Measurements from ENCODE around the gene MCRIP2. TPM values are rescaled to one million over a fixed set of nuclear protein-coding genes. Genes with fewer than 3 reads are reported as not detected.

Gene MCRIP2
- total and polyA plus RNA-seq, 7 experiments from 2014 or later, result 21.4 to 35.8 (median 28.8) TPM

DNA sequence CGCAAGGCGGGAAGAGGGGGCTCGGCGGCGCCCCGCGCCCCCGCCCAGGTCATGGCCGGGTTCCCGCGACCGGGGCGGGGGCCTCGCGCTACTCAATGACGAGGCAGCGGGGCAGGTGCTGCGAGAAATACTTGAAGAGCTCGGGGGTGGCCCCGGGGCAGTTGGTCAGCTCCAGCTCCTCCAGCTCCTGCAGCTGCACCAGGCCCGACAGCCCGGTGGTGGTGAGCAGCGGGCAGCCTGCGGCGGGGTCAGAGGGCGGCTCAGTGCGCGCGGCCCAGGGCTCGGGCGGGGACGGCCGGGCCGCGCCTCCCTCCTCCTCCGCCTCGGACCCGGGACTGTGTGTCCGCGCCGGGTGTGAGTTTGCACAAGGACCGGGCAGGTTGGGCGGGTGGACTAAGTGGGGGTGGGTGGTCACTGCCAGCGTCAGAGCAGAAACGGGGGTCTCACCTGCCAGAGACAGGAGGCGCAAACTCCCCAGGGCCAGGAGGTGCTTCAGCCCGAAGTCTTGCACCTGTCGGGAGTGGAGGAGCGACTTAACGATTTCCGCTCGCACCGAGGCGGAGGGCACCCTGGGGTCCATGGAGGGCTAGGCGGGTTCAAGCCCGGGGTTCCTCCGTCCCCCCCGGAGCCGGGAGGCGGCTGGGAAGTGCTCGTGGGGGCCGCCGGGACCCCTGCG, 52.7 kb downstream of the MCRIP2 start:
- peak overlapping the region; percentile 67 for H3K4me3 ChIP-seq (ENCODE audit: low read length)
- ATAC-seq, result no peak

DNA sequence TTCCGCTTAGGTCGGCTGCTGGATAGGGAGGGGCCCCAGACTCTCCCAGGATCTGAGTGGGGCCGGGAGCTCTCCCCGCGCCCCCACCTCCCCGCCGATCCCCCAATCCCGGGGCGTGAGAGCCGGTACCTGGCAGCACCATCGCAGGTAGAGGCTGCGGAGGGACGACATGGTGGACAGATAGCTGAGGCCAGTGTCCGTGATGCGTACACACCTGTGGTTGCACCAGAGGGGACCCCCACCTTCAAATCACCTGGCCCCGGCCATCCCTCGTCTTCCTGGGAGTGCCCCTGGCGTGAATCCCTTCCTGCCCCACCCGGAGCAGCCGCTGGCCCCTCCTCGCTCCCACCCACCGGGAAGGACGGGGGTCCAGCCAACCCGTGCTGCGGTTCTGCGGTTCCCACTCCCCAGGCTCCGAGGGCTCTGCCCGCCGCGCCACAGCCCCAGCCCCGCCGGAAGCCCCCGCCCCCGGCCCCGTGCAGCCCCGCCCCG, 53.3 kb downstream of the MCRIP2 start:
- no peaks in the 10 kb centered on the region for H3K27me3 ChIP-seq (ENCODE audit: control insufficient read depth in 2 of 2, insufficient read depth in 2 of 2, low read length in 2 of 2)
- POLR2A ChIA-PET, result interaction anchor here (0.6 to 2.4 kb wide), 23 partner anchors 8 to 1270 kb away, joined by 3 to 24 read pairs (median 7); partner anchors contain the start of genes ANTKMT, CCDC78, CHTF18 and CIAO3

More for the DNA sequence above, 52.7 kb downstream of the MCRIP2 start:
- POLR2A ChIA-PET, result interaction anchor here (2.0 to 2.4 kb wide), 8 partner anchors 10 to 94 kb away, joined by 5 to 24 read pairs (median 12); partner anchors contain the start of genes CHTF18, CIAO3, JMJD8 and METTL26
- H3K36me3 Mint-ChIP-seq, result peaks cover 0 to 4% (median 0%) of the 10 kb centered on the region in 5 donors
- H3K27ac Mint-ChIP-seq, result peak overlapping the region in 1 of 9 donors; percentile 29
- no peaks in the 10 kb centered on the region for H3K36me3 ChIP-seq (ENCODE audit: control insufficient read depth in 2 of 3, insufficient read depth in 3 of 3, low read length in 3 of 3)
- DNase-seq, result peak in 1 of 9 donors; percentile 44
- intact Hi-C loops (cut with micrococcal nuclease), result no loop called here
- peaks cover 4 to 43% (median 26%) of the 10 kb centered on the region in 7 donors for H3K4me1 Mint-ChIP-seq
- H3K27me3 ChIP-seq (ENCODE audit: control insufficient read depth in 2 of 2, insufficient read depth in 2 of 2, low read length in 2 of 2), result no peaks in the 10 kb centered on the region
- no peaks in the 10 kb centered on the region for H3K9me3 ChIP-seq (ENCODE audit: control insufficient read depth in 2 of 3, low read length in 3 of 3)
- H3K4me1 ChIP-seq (ENCODE audit: control insufficient read depth in 2 of 2, insufficient read depth in 2 of 2, low read length in 2 of 2), result peaks cover 16 to 21% of the 10 kb centered on the region in 2 donors
- H3K27ac ChIP-seq (ENCODE audit: low read depth, low read length), result peak overlapping the region; percentile 54
- peaks cover 0 to 2% (median 0%) of the 10 kb centered on the region in 11 donors for H3K9me3 Mint-ChIP-seq
- CTCF ChIA-PET, result no interaction called here
- peak overlapping the region; percentile 69 to 86 (median 80) for H3K4me3 Mint-ChIP-seq
- peaks cover 0 to 19% (median 0%) of the 10 kb centered on the region in 5 donors for H3K27me3 Mint-ChIP-seq

DNA sequence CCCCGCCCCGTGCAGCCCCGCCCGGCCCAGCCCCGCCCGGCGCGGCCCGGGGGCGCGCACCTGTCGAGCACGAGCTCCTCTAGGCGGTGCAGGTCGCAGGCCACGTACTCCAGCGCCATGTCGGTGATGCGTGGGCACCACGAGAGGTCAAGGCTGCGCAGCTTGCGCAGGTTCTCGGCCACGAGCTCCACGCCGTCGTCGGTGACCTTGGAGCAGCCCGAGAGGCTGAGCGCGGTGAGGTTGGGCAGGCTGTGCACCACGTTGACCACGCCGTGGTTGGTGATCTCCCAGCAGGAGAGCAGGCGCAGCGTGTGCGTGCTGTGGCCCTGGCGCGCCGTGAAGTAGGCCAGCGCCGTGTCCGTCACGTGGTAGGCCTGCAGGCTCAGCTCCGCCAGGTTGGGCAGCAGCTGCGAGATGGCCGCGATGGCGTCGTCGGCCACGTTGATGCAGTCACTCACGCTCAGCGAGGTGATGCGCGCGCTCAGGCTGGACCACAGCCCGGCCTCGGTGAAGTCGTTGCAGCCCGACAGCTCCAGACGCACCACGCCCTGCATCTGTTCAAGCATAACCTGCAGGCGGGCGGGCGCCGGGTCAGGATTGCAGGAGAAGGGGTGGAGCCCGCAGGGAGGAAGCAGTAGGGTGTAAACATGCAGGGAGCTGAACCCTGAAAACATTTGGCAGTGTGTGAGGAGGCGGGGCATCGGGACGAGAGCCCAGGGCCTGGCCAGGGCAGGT, 53.9 kb downstream of the MCRIP2 start:
- intact Hi-C loops (cut with micrococcal nuclease), result loop anchor here (1.0 to 5.0 kb wide), 5 partner anchors 11 to 92 kb away; partner anchors contain the start of genes CHTF18 (in 1 of the 2), JMJD8 (in 1 of the 2), METRN (in 1 of the 2) and RHOT2 (in 1 of the 2)
- CTCF ChIA-PET, result interaction anchor here (0.5 to 2.0 kb wide), 4 partner anchors 17 to 268 kb away, joined by 3 to 11 read pairs (median 4); no protein-coding TSS in a partner anchor
- H3K4me3 ChIP-seq (ENCODE audit: low read length), result peak overlapping the region; percentile 91
- Mint-ChIP-seq H3K27ac (peak overlapping the region; percentile 20 to 86 (median 79)), H3K9me3 (peaks cover 0 to 2% (median 0%) of the 10 kb centered on the region in 11 donors), H3K4me1 (peaks cover 4 to 40% (median 23%) of the 10 kb centered on the region in 7 donors), H3K36me3 (peaks cover 0 to 3% (median 0%) of the 10 kb centered on the region in 5 donors), H3K4me3 (peak overlapping the region; percentile 76 to 86 (median 84)), H3K27me3 (peaks cover 0 to 22% (median 0%) of the 10 kb centered on the region in 5 donors)
- peak; percentile 53 to 81 (median 74) for DNase-seq
- no peaks in the 10 kb centered on the region for H3K36me3 ChIP-seq (ENCODE audit: control insufficient read depth in 2 of 3, insufficient read depth in 3 of 3, low read length in 3 of 3)
- no peaks in the 10 kb centered on the region for H3K27me3 ChIP-seq (ENCODE audit: control insufficient read depth in 2 of 2, insufficient read depth in 2 of 2, low read length in 2 of 2)
- peak; percentile 90 for ATAC-seq
- H3K9me3 ChIP-seq (ENCODE audit: control insufficient read depth in 2 of 3, low read length in 3 of 3), result no peaks in the 10 kb centered on the region
- peaks cover 22 to 26% of the 10 kb centered on the region in 2 donors for H3K4me1 ChIP-seq (ENCODE audit: control insufficient read depth in 2 of 2, insufficient read depth in 2 of 2, low read length in 2 of 2)
- H3K27ac ChIP-seq (ENCODE audit: low read depth, low read length), result peak overlapping the region; percentile 54
- POLR2A ChIA-PET, result interaction anchor here (0.6 to 2.4 kb wide), 32 partner anchors 8 to 1710 kb away, joined by 3 to 24 read pairs (median 5); partner anchors contain the start of genes ANTKMT, CCDC78, CHTF18 and CIAO3

More for the DNA sequence above, 53.3 kb downstream of the MCRIP2 start:
- peaks cover 4 to 43% (median 24%) of the 10 kb centered on the region in 7 donors for H3K4me1 Mint-ChIP-seq
- Histone ChIP-seq H3K27ac (ENCODE audit: low read depth, low read length) (peak overlapping the region; percentile 54), H3K9me3 (ENCODE audit: control insufficient read depth in 2 of 3, low read length in 3 of 3) (no peaks in the 10 kb centered on the region), H3K4me1 (ENCODE audit: control insufficient read depth in 2 of 2, insufficient read depth in 2 of 2, low read length in 2 of 2) (peaks cover 16 to 22% of the 10 kb centered on the region in 2 donors), H3K36me3 (ENCODE audit: control insufficient read depth in 2 of 3, insufficient read depth in 3 of 3, low read length in 3 of 3) (no peaks in the 10 kb centered on the region), H3K4me3 (ENCODE audit: low read length) (peak overlapping the region; percentile 67)
- intact Hi-C loops (cut with micrococcal nuclease), result loop anchor here (1.0 to 5.0 kb wide), 5 partner anchors 11 to 92 kb away; partner anchors contain the start of genes CHTF18 (in 1 of the 2), JMJD8 (in 1 of the 2), METRN (in 1 of the 2) and RHOT2 (in 1 of the 2)
- peak overlapping the region in 2 of 9 donors; percentile 79 to 81 for H3K27ac Mint-ChIP-seq
- peaks cover 0 to 4% (median 0%) of the 10 kb centered on the region in 5 donors for H3K36me3 Mint-ChIP-seq
- CTCF ChIA-PET, result interaction anchor here (0.9 to 2.0 kb wide), 3 partner anchors 17 to 28 kb away, joined by 3 to 11 read pairs (median 4); no protein-coding TSS in a partner anchor
- peaks cover 0 to 2% (median 0%) of the 10 kb centered on the region in 11 donors for H3K9me3 Mint-ChIP-seq
- peak overlapping the region in 9 of 10 donors; percentile 3 to 86 (median 76) for H3K4me3 Mint-ChIP-seq
- peaks cover 0 to 19% (median 0%) of the 10 kb centered on the region in 5 donors for H3K27me3 Mint-ChIP-seq
- ATAC-seq (no peak), DNase-seq (no peak)

Other genes with a start within 250 kb of the MCRIP2 start
- 10 to 100 TPM; 40.2 to 58.1 (median 42.9) TPM for gene NME4, start 244.6 kb upstream of the MCRIP2 start, total RNA-seq
- gene NME4, start 244.6 kb upstream of the MCRIP2 start, polyA plus RNA-seq, result 10 to 100 TPM; 76.7 to 88.6 TPM
- 10 to 100 TPM in 3 of 5 experiments, 1 to 10 TPM in 2; 7.9 to 13.8 (median 11.6) TPM for gene DECR2, start 239.9 kb upstream of the MCRIP2 start, total RNA-seq
- gene DECR2, start 239.9 kb upstream of the MCRIP2 start, polyA plus RNA-seq, result 1 to 10 TPM; 7.8 to 7.9 TPM
- 10 to 100 TPM; 37.9 to 53.0 (median 45.5) TPM for gene RAB11FIP3, start 216.2 kb upstream of the MCRIP2 start, total RNA-seq
- gene RAB11FIP3, start 216.2 kb upstream of the MCRIP2 start, polyA plus RNA-seq, result 1 to 10 TPM in 1 of 2 donors, under 1 TPM in 1; 0.71 to 4.0 TPM
- gene CAPN15, start 114.1 kb upstream of the MCRIP2 start, total RNA-seq, result 10 to 100 TPM; 51.0 to 89.8 (median 55.6) TPM
- 1 to 10 TPM; 3.2 to 7.5 TPM for gene CAPN15, start 114.1 kb upstream of the MCRIP2 start, polyA plus RNA-seq
- not detected for gene PRR35, start 81.4 kb upstream of the MCRIP2 start, total RNA-seq
- gene PRR35, start 81.4 kb upstream of the MCRIP2 start, polyA plus RNA-seq, result not detected
- gene NHLRC4, start 74.8 kb upstream of the MCRIP2 start, total RNA-seq, result 1 to 10 TPM; 1.6 to 5.8 (median 3.2) TPM
- 1 to 10 TPM; 4.6 to 5.1 TPM for gene NHLRC4, start 74.8 kb upstream of the MCRIP2 start, polyA plus RNA-seq
- 10 to 100 TPM; 27.1 to 63.0 (median 45.1) TPM for gene PIGQ, start 71.9 kb upstream of the MCRIP2 start, total RNA-seq
- 10 to 100 TPM; 12.3 to 16.2 TPM for gene PIGQ, start 71.9 kb upstream of the MCRIP2 start, polyA plus RNA-seq
- 10 to 100 TPM; 15.8 to 23.2 (median 17.8) TPM for gene RAB40C, start 51.8 kb upstream of the MCRIP2 start, total RNA-seq
- 10 to 100 TPM in 1 of 2 donors, 1 to 10 TPM in 1; 7.9 to 17.5 TPM for gene RAB40C, start 51.8 kb upstream of the MCRIP2 start, polyA plus RNA-seq
- under 1 TPM; 0.34 to 0.81 (median 0.56) TPM for gene WFIKKN1, start 10.8 kb upstream of the MCRIP2 start, total RNA-seq
- not detected for gene WFIKKN1, start 10.8 kb upstream of the MCRIP2 start, polyA plus RNA-seq
- 10 to 100 TPM; 41.7 to 97.5 (median 64.0) TPM for gene METTL26, start 5.5 kb upstream of the MCRIP2 start, total RNA-seq
- gene METTL26, start 5.5 kb upstream of the MCRIP2 start, polyA plus RNA-seq, result 10 to 100 TPM; 95.8 to 96.9 TPM
- 10 to 100 TPM; 11.7 to 70.6 (median 13.9) TPM for gene WDR90, start 7.5 kb downstream of the MCRIP2 start, total RNA-seq
- under 1 TPM; 0.56 to 0.63 TPM for gene WDR90, start 7.5 kb downstream of the MCRIP2 start, polyA plus RNA-seq
- 100 to 1,000 TPM; 145 to 232 (median 186) TPM for gene RHOT2, start 26.3 kb downstream of the MCRIP2 start, total RNA-seq
- 10 to 100 TPM; 32.7 to 56.7 TPM for gene RHOT2, start 26.3 kb downstream of the MCRIP2 start, polyA plus RNA-seq
- gene RHBDL1, start 33.8 kb downstream of the MCRIP2 start, total RNA-seq, result 1 to 10 TPM in 4 of 5 experiments, under 1 TPM in 1; 0.65 to 3.1 (median 1.6) TPM
- gene RHBDL1, start 33.8 kb downstream of the MCRIP2 start, polyA plus RNA-seq, result not detected
- gene STUB1, start 38.6 kb downstream of the MCRIP2 start, total RNA-seq, result 100 to 1,000 TPM in 1 of 5 experiments, 10 to 100 TPM in 4; 68.6 to 105 (median 77.4) TPM
- 100 to 1,000 TPM; 132 to 159 TPM for gene STUB1, start 38.6 kb downstream of the MCRIP2 start, polyA plus RNA-seq
- 10 to 100 TPM; 26.8 to 48.1 (median 37.2) TPM for gene JMJD8, start 42.5 kb downstream of the MCRIP2 start, total RNA-seq
- gene JMJD8, start 42.5 kb downstream of the MCRIP2 start, polyA plus RNA-seq, result 10 to 100 TPM; 43.2 to 62.1 TPM
- gene WDR24, start 48.6 kb downstream of the MCRIP2 start, total RNA-seq, result 10 to 100 TPM; 13.3 to 19.4 (median 16.5) TPM
- 10 to 100 TPM; 10.6 to 21.2 TPM for gene WDR24, start 48.6 kb downstream of the MCRIP2 start, polyA plus RNA-seq
- gene FBXL16, start 64.0 kb downstream of the MCRIP2 start, total RNA-seq, result 10 to 100 TPM; 13.2 to 45.4 (median 18.0) TPM
- 10 to 100 TPM; 11.1 to 21.1 TPM for gene FBXL16, start 64.0 kb downstream of the MCRIP2 start, polyA plus RNA-seq
- 1 to 10 TPM; 4.8 to 5.1 (median 5.0) TPM for gene METRN, start 73.3 kb downstream of the MCRIP2 start, total RNA-seq
- 1 to 10 TPM; 3.7 to 4.5 TPM for gene METRN, start 73.3 kb downstream of the MCRIP2 start, polyA plus RNA-seq
- 10 to 100 TPM; 11.9 to 20.7 (median 13.6) TPM for gene ANTKMT, start 79.3 kb downstream of the MCRIP2 start, total RNA-seq
- 10 to 100 TPM; 14.7 to 26.8 TPM for gene ANTKMT, start 79.3 kb downstream of the MCRIP2 start, polyA plus RNA-seq
- gene CCDC78, start 84.6 kb downstream of the MCRIP2 start, total RNA-seq, result 1 to 10 TPM; 2.6 to 4.4 (median 3.0) TPM
- gene CCDC78, start 84.6 kb downstream of the MCRIP2 start, polyA plus RNA-seq, result not detected
- gene HAGHL, start 85.3 kb downstream of the MCRIP2 start, total RNA-seq, result 10 to 100 TPM in 3 of 5 experiments, 1 to 10 TPM in 2; 5.5 to 14.6 (median 10.7) TPM
- gene HAGHL, start 85.3 kb downstream of the MCRIP2 start, polyA plus RNA-seq, result 1 to 10 TPM in 1 of 2 donors, under 1 TPM in 1; 0.72 to 1.1 TPM
- 10 to 100 TPM; 39.0 to 55.5 (median 46.1) TPM for gene CIAO3, start 99.2 kb downstream of the MCRIP2 start, total RNA-seq
- 10 to 100 TPM; 13.9 to 34.9 TPM for gene CIAO3, start 99.2 kb downstream of the MCRIP2 start, polyA plus RNA-seq
- under 1 TPM in 1 of 5 experiments, not detected in 4; 0.64 TPM for gene MSLN, start 118.9 kb downstream of the MCRIP2 start, total RNA-seq
- not detected for gene MSLN, start 118.9 kb downstream of the MCRIP2 start, polyA plus RNA-seq
- gene RPUSD1, start 146.6 kb downstream of the MCRIP2 start, total RNA-seq, result 10 to 100 TPM; 16.3 to 34.3 (median 30.3) TPM
- gene RPUSD1, start 146.6 kb downstream of the MCRIP2 start, polyA plus RNA-seq, result 10 to 100 TPM; 21.2 to 42.9 TPM
- gene CHTF18, start 146.8 kb downstream of the MCRIP2 start, total RNA-seq, result 10 to 100 TPM; 32.0 to 74.8 (median 51.7) TPM
- 1 to 10 TPM; 4.5 to 8.2 TPM for gene CHTF18, start 146.8 kb downstream of the MCRIP2 start, polyA plus RNA-seq
- gene GNG13, start 158.9 kb downstream of the MCRIP2 start, total RNA-seq, result not detected
- not detected for gene GNG13, start 158.9 kb downstream of the MCRIP2 start, polyA plus RNA-seq

Measured in naive thymus-derived CD4-positive, alpha-beta T cell (primary cell).